ENCODE results near the gene EIF4ENIF1. TPM values are rescaled to one million over a fixed set of nuclear protein-coding genes. Genes with fewer than 3 reads are reported as not detected.
A peak's percentile ranks its signal among the peaks of the same experiment; 100 is the strongest.

EIF4ENIF1 gene
- total RNA-seq, 1 donor from 2014 or later, result 12.7 TPM

DNA sequence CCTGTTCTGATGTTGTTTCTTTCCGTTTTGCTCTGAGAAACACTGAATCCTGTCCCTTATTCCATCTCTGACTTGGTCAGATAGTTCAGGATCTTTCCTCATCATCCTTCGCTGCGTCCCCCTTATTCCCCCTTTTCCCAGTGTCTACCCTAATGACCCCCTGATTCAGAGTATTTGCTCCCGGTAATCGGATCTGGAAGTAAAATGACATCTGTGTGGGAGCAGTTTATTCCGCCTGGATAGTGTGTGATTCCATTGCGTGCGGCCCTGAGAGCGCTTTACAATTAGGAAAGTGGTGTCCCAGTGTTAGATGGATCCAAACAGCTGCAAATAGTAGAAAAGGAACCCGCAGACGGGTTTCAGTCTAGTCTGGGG lies 89.6 kb downstream of the EIF4ENIF1 start:
- DNase-seq (ENCODE audit: low read depth), result peak; percentile 3
- TF ChIP-seq, protein P1, sequence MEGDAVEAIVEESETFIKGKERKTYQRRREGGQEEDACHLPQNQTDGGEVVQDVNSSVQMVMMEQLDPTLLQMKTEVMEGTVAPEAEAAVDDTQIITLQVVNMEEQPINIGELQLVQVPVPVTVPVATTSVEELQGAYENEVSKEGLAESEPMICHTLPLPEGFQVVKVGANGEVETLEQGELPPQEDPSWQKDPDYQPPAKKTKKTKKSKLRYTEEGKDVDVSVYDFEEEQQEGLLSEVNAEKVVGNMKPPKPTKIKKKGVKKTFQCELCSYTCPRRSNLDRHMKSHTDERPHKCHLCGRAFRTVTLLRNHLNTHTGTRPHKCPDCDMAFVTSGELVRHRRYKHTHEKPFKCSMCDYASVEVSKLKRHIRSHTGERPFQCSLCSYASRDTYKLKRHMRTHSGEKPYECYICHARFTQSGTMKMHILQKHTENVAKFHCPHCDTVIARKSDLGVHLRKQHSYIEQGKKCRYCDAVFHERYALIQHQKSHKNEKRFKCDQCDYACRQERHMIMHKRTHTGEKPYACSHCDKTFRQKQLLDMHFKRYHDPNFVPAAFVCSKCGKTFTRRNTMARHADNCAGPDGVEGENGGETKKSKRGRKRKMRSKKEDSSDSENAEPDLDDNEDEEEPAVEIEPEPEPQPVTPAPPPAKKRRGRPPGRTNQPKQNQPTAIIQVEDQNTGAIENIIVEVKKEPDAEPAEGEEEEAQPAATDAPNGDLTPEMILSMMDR (conservative IDR thresholded peaks at IDR 0.05; ENCODE audit: low read depth, low read length), result no peak
- H3K4me3 ChIP-seq (ENCODE audit: low read depth, low read length), result peak overlapping the region; percentile 99

DNA sequence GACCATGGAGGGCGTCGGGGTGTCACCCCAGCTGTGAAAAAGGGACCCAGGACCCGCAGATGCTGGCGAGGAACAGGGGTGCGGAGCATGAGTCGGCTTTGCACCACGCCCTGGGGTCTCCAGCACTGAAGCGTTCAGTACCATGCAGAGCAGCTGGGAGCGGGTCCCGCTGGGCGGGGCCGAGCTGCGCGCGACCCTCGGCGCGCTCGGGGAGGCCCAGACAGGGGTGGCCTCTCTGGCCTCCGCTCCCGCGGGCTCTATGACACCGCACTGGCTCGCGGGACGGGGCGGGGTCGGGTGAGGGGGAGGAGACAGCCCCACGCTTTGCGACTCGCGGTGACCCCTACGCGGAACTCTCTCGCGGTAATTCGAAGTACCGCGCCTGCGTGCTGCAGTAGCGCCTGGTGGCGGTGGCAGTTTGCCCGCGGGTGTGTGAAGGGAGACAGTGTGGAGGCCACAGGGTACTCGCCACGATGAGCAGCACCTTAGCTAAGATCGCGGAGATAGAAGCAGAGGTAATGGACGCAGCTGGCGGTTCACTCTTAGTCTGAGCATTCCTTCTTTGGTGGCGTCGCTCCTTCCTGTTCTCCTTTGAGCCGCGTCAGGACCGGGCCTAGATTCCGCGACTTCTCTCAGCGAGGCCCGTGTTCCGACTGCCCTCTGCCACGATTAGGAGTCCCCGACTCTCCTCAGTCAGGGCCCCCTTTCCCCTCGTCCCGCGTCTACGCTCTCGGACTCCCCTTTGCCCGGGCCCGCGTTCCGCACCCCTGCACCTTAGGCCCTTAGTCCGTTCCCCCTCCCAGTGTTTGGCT lies 90.2 kb downstream of the EIF4ENIF1 start, which contains the start of gene DRG1:
TSS of gene DRG1 (plus strand) at position 394 of the 812 bp plus-strand sequence. CDS start at position 474, 80 bp downstream.
- TF ChIP-seq, protein P1 (conservative IDR thresholded peaks at IDR 0.05; ENCODE audit: low read depth, low read length), result no peak
- peak; percentile 20 for DNase-seq (ENCODE audit: low read depth)
- H3K4me3 ChIP-seq (ENCODE audit: low read depth, low read length), result peak within 1 kb of the TSS; percentile 99

DNA sequence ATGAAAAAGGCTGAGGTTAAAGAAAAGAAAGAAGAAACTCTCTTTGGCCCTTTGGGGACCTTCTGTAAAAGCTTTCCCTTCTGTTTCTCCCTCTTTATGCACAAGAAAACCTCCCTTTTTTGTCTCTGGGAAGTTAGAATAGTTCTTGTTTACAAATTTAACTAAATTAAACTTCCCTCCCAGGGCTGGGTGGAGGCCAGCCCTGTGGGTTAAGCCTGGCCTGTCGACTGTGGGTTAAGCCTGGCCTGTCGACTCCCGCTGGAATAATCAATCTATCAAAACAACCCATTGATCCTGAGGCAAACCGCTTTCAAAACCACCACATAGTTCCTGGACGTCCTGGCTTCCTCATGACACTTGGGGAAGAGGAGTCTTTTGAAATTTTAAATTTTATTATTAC lies 91.4 kb downstream of the EIF4ENIF1 start:
- DNase-seq (ENCODE audit: low read depth), result no peak
- H3K4me3 ChIP-seq (ENCODE audit: low read depth, low read length), result no peak overlapping the region
- TF ChIP-seq, protein P1 (conservative IDR thresholded peaks at IDR 0.05; ENCODE audit: low read depth, low read length), result no peak

DNA sequence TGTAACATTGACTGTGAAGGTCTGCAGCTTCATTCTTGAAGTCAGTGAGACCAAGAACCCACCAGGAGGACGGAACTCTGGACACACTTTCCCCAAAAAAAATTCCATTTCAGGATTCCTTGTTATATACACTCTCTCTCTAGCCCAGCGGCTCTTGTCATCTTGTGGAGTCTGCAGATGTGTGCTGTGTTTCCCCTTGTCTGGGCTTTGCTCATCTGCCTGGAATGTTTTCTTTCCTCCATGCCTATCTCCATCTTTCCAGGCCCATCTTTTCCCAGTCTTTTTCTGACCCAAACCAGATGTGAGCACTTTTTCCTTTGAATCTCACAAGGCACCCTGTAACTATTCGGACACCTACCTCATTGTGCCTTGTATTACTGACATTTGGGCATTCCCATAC lies 95.3 kb downstream of the EIF4ENIF1 start:
- TF ChIP-seq, protein P1 (conservative IDR thresholded peaks at IDR 0.05; ENCODE audit: low read depth, low read length), result no peak
- DNase-seq (ENCODE audit: low read depth), result no peak
- H3K4me3 ChIP-seq (ENCODE audit: low read depth, low read length), result no peak overlapping the region

DNA sequence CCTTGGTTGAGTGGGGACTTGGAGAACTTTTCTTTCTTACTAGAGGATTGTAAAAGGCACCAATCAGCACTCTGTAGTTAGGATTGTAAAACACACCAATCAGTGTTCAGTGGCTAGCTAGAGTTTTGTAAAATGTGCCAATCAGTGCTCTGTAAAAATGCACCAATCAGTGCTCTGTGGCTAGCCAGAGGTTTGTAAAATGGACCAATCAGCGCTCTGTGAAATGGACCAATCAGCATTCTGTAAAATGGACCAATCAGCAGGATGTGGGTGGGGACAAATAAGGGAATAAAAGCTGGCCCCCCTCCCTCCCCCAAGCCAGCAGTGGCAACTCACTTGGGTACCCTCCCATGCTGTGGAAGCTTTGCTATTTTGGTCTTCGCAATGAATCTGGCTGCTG lies 95.7 kb downstream of the EIF4ENIF1 start:
- TF ChIP-seq, protein P1 (conservative IDR thresholded peaks at IDR 0.05; ENCODE audit: low read depth, low read length), result no peak
- DNase-seq (ENCODE audit: low read depth), result no peak
- no peak overlapping the region for H3K4me3 ChIP-seq (ENCODE audit: low read depth, low read length)

Other genes starting within 250 kb of the EIF4ENIF1 start
- gene PIK3IP1, start 197.4 kb downstream of the EIF4ENIF1 start, total RNA-seq, result 2.6 and 11.8 TPM in 2 replicates
- 30.8 and 31.4 TPM in 2 replicates for gene PATZ1, start 143.5 kb downstream of the EIF4ENIF1 start, total RNA-seq
- gene DRG1, start 90.2 kb downstream of the EIF4ENIF1 start, total RNA-seq, result 77.9 and 113 TPM in 2 replicates
- gene SFI1, start 6.7 kb upstream of the EIF4ENIF1 start, total RNA-seq, result 14.7 and 26.0 TPM in 2 replicates
- gene PISD, start 172.4 kb upstream of the EIF4ENIF1 start, total RNA-seq, result 61.1 and 78.9 TPM in 2 replicates